NCI-H146 treated with DMSO at 0.1 percent for 48 hours (cell line): ENCODE data around the gene ZNF316.

Source experiments
- DNase-seq: peaks from one replicate; lab custom pipeline; 2025; ENCODE audit not compliant: unreplicated experiment; lab: John Stamatoyannopoulos, UW

Gene ZNF316

GRCh38 chr7:6636741-6637543 lies at the start of gene ZNF316:
Gene ZNF316 (plus strand): TSS chr7:6637318. CDS start chr7:6642410, 5,092 bp downstream.
- DNase-seq: peak; percentile 5

GRCh38 chr7:6588566-6588965 lies 48.6 kb upstream of the ZNF316 start:
- DNase-seq: no peak

GRCh38 chr7:6589151-6589828 lies 47.8 kb upstream of the ZNF316 start:
- no peak for DNase-seq

GRCh38 chr7:6589829-6590644 lies 47.1 kb upstream of the ZNF316 start, which contains the start of gene INTS15:
Gene INTS15 (plus strand): TSS chr7:6590021. CDS start chr7:6590284, 263 bp downstream.
- DNase-seq: peak; percentile 28

- DNase-seq: no peak
Observed at GRCh38 chr7:6590645-6591110, 46.4 kb upstream of the ZNF316 start.

- DNase-seq: no peak
Observed at GRCh38 chr7:6600093-6600492, 37.0 kb upstream of the ZNF316 start.

- DNase-seq: no peak
Observed at GRCh38 chr7:6604458-6604857, 32.7 kb upstream of the ZNF316 start.

- no peak for DNase-seq
Observed at GRCh38 chr7:6606866-6607583, 30.1 kb upstream of the ZNF316 start.

- DNase-seq: no peak
Observed at GRCh38 chr7:6607651-6608051, 29.5 kb upstream of the ZNF316 start.

- DNase-seq: no peak
Observed at GRCh38 chr7:6608081-6608480, 29.0 kb upstream of the ZNF316 start.

GRCh38 chr7:6608794-6609193 lies 28.3 kb upstream of the ZNF316 start:
- no peak for DNase-seq

GRCh38 chr7:6612819-6613218 lies 24.3 kb upstream of the ZNF316 start:
- DNase-seq: no peak

GRCh38 chr7:6613706-6614105 lies 23.4 kb upstream of the ZNF316 start:
- DNase-seq: no peak

- DNase-seq: no peak
Observed at GRCh38 chr7:6614953-6615722, 22.0 kb upstream of the ZNF316 start, which contains the start of gene ZNF853. Gene ZNF853 (plus strand): TSS chr7:6615610. CDS start chr7:6616175, 565 bp downstream.

GRCh38 chr7:6615723-6616555 lies 21.2 kb upstream of the ZNF316 start:
- peak; percentile 58 for DNase-seq

GRCh38 chr7:6616854-6617643 lies 20.1 kb upstream of the ZNF316 start:
- no peak for DNase-seq

- DNase-seq: no peak
Observed at GRCh38 chr7:6618621-6619020, 18.5 kb upstream of the ZNF316 start.

- no peak for DNase-seq
Observed at GRCh38 chr7:6619961-6620360, 17.2 kb upstream of the ZNF316 start.
